HG03095 (cell line): Measurements from ENCODE around the gene PRRC2B.
"Not testable (repeated sequence)": the region's sequence is repeated elsewhere in the genome, so short reads cannot be mapped to it uniquely, and the experiment has no call there.

Source experiments
- ATAC-seq: cut with Tn5 transposase; IDR thresholded peaks from one replicate; pipeline ENCODE4 v1.9.1; 2021; ENCODE audit warnings: moderate library complexity; ENCODE audit not compliant: unreplicated experiment

Gene PRRC2B

GRCh38 chr9:131505012-131505411, 111.1 kb downstream of the PRRC2B start:
- no peak for ATAC-seq

DNA sequence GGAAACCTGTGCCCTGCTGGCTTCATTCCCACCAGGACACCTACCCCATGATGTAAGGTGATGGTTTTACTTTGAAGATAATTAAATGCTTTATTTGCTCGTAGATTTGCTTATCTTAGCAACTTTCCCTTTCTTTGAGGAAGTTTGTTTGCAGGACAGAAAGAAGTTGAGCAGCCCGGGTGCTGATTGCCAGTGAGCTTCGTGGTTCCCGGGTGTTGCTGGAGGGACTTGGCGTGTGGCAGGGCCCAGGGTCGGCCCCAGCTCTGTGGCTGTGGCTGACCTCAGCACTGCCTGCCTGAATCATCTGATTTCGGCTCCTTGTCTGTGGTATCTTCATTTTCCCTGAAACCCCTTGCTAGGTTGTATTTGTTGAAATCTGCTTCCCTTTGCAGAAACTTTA, 117.5 kb downstream of the PRRC2B start:
- no peak for ATAC-seq

DNA sequence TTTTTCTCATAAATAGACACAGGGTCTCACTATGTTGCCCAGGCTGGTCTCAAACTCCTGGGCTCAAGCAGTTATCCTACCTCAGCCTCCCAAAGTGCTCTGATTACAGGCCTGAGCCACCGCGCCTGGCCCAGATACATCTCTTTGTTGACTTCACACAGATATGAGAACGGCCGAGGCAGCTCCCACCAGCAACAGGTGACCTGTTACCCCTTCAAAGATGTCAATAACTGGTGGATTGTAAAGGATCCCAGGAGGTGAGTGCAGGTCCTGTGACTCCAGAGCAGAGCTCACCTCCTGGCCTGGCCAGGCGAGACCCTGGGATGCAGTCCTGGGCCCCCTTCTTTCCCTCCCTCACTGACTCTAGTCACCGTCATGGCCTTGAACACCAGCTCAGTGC, 118.0 kb downstream of the PRRC2B start:
- no peak for ATAC-seq

DNA sequence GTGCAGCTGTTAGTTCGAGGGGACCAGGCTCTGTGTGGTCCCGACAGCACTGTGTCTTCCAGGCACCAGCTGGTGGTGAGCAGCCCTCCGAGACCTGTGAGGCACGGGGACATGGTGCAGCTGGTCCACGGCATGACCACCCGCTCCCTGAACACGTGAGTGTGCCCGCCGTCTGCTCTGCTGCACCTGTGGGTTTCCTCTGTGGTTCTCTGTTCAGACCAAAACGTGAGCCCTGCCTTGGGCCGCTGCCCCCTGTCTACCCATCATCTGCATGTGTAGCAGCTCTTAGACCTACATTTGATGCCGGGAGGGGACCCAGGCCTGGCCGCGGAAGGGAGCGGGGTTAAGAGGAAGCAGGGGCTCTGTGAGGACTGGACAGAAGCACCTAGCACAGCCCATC, 119.3 kb downstream of the PRRC2B start:
- no peak for ATAC-seq

GRCh38 chr9:131515559-131516031, 121.7 kb downstream of the PRRC2B start:
- ATAC-seq = not testable (repeated sequence)

- no peak for ATAC-seq
These were observed 122.2 kb downstream of the PRRC2B start for GRCh38 chr9:131516100-131516499.

- ATAC-seq = no peak
These were observed 123.0 kb downstream of the PRRC2B start for GRCh38 chr9:131516930-131517329.

DNA sequence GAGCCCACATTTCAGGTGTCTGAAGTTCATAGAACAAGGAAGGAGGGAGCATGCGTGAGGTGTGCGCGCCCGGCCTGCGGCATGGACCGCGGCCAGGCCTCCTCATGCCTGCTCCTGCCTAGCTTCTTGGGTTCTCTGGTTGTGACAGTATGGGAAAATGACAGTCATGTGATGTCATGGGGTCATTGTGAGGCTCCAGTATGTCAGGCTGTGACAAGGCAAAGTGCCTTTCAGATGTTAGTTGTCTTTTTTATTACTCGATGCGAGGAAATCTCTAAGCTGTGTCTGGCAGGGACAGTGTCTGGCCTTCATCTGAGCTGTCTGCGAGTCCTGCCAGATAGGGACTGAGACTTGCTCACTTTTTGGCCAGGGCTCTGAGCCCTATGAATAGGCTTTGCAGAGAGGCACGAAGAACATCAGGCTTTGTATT, 123.9 kb downstream of the PRRC2B start:
- ATAC-seq = no peak

GRCh38 chr9:131518553-131518952, 124.7 kb downstream of the PRRC2B start:
- no peak for ATAC-seq

DNA sequence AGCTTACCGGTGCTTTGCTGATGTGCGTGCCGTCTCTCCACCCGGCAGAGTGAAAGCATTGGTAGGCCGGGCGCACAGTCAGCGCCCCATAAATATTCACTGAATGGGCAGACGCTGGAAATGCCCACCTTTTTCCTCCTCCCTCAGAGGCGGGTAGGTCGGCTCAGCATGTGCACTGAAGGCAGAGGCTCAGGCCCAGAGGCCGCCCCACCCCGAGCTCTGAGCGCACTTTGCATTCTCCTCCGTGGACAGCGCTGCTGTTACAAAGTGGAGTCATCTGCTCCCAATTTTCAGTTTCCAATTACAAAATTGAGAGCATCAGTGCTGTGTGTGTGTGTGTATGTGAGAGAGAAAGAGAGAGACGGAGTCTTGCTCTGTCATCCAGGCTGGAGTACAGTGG, 126.6 kb downstream of the PRRC2B start:
- no peak for ATAC-seq

- no peak for ATAC-seq
These were observed 127.3 kb downstream of the PRRC2B start for GRCh38 chr9:131521203-131521602.

GRCh38 chr9:131521822-131522221, 127.9 kb downstream of the PRRC2B start:
- ATAC-seq = no peak

DNA sequence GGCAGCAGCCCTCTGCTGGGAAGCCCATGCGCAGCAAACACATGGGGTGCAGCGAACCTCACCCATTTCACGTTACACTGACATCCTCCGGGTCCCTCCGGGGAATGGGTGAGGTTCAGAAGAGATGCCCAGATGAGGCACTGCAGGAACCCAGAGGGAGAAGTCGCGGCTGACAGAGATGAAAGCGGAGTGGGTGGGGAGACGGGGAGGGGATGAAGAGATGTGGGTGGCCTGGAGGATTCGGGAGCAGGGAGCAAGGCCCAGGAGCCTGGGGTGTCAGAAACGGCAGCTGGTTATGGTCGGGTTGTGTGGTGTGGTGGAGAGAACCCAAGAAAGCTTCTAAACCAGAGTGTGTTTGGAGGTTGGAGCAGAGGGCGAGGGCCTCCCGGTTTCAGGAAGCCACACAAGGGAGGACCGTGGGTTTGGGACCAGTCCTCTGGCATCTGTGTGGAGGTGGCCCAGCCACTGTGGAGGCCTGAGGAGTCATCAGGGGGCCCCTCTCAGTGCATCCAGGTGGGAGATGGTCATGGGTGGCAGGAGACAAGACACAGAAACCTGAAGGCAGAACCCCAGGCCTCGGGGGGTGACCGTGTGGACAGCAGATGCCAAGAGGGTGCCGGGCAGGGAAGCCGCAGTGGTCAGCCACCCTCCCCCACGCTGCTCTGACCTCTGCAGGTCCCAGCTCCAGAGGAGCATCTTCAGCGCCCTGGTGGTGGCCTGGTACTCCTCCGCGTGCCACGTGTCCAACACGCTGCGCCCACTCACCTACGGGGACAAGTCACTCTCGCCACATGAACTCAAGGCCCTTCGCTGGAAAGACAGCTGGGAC, 128.6 kb downstream of the PRRC2B start:
- ATAC-seq = no peak

DNA sequence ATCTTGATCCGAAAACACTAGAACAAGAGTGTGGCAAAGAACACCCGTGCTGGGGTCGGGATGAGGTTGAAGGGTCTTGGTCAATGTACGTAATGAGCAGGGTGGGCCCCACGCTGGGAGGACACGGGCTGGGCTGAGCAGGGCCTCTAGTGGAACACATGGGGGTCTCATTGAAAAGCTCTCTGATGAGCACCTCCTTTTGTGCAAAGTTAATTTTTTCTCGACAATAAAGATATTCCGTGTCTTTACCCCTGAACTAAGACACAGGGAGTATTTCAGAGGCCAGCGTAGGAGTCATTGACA, 129.2 kb downstream of the PRRC2B start:
- no peak for ATAC-seq

GRCh38 chr9:131523451-131524435, 129.9 kb downstream of the PRRC2B start:
- ATAC-seq = no peak

DNA sequence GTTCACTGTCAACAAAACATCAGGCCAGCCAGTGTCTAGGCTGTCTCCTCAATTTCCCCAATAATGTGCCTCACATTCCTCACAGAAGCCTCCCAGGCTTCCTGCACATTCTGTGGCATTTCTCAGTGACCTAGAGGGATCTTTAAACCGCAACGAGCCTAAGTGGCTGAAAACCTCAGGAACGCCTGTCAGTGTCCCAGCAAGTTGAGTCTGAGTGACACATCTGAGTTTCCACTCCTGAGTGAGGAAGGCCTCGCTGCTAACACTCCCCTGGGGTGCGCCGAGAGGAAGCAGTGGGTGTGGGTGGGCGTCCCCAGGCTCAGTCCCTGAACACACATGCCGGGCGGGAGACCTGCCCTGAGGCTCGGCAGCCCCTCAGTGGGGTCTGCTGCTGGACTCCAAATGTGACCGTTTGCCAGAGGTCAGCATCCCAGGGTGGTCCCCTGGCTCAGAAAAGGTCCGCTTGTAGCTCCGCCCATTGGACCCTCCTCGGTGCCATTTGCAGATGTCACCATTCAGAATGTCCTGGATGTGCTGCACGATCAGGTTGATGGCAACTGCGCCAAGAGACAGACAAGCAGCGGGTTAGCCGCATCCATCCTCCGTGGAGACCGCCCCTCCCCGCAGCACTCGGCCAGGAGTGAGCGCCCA, 130.9 kb downstream of the PRRC2B start:
- no peak for ATAC-seq

GRCh38 chr9:131525643-131526565, 132.0 kb downstream of the PRRC2B start:
- ATAC-seq = no peak

GRCh38 chr9:131528186-131528585, 134.3 kb downstream of the PRRC2B start:
- no peak for ATAC-seq

- ATAC-seq = no peak
These were observed 135.1 kb downstream of the PRRC2B start for GRCh38 chr9:131528886-131529505.
